HG02884 (cell line): ENCODE results near the gene CNTN5.
"Not testable (repeated sequence)": the region's sequence is repeated elsewhere in the genome, so short reads cannot be mapped to it uniquely, and the experiment has no call there.

Experiments
- ATAC-seq: cut with Tn5 transposase; IDR thresholded peaks from one replicate; pipeline ENCODE4 v1.9.1; 2021; ENCODE audit warnings: mild to moderate bottlenecking, moderate library complexity; ENCODE audit not compliant: unreplicated experiment

The CNTN5 gene

GRCh38 chr11:99020352-99021225 lies at the start of gene CNTN5:
TSS of gene CNTN5 (plus strand) at chr11:99020949.
- ATAC-seq = no peak

GRCh38 chr11:98979205-98979604 lies 41.5 kb upstream of the CNTN5 start:
- no peak for ATAC-seq

GRCh38 chr11:99015634-99016454 lies 4.9 kb upstream of the CNTN5 start:
- ATAC-seq = no peak

- no peak for ATAC-seq
Measured at GRCh38 chr11:99019696-99020095, 1.1 kb upstream of the CNTN5 start.

- no peak for ATAC-seq
Measured at GRCh38 chr11:99037057-99037456, 16.3 kb downstream of the CNTN5 start.

- ATAC-seq = no peak
Measured at GRCh38 chr11:99063331-99063730, 42.6 kb downstream of the CNTN5 start.

- no peak for ATAC-seq
Measured at GRCh38 chr11:99065121-99065520, 44.4 kb downstream of the CNTN5 start.

- no peak for ATAC-seq
Measured at GRCh38 chr11:99066618-99067317, 46.0 kb downstream of the CNTN5 start.

GRCh38 chr11:99068832-99069231 lies 48.1 kb downstream of the CNTN5 start:
- ATAC-seq = no peak

- ATAC-seq = peak; percentile 79
Measured at GRCh38 chr11:99069856-99070444, 49.2 kb downstream of the CNTN5 start.

GRCh38 chr11:99079576-99079975 lies 58.8 kb downstream of the CNTN5 start:
- ATAC-seq = no peak

- ATAC-seq = no peak
Measured at GRCh38 chr11:99080154-99080553, 59.4 kb downstream of the CNTN5 start.

GRCh38 chr11:99098258-99098657 lies 77.5 kb downstream of the CNTN5 start:
- ATAC-seq = no peak

GRCh38 chr11:99098751-99099150 lies 78.0 kb downstream of the CNTN5 start:
- peak; percentile 74 for ATAC-seq

- no peak for ATAC-seq
Measured at GRCh38 chr11:99117603-99118002, 96.9 kb downstream of the CNTN5 start.

GRCh38 chr11:99133862-99134261 lies 113.1 kb downstream of the CNTN5 start:
- not testable (repeated sequence) for ATAC-seq

- no peak for ATAC-seq
Measured at GRCh38 chr11:99135508-99135907, 114.8 kb downstream of the CNTN5 start.

GRCh38 chr11:99142237-99142636 lies 121.5 kb downstream of the CNTN5 start:
- no peak for ATAC-seq

- ATAC-seq = no peak
Measured at GRCh38 chr11:99148352-99148751, 127.6 kb downstream of the CNTN5 start.

- ATAC-seq = no peak
Measured at GRCh38 chr11:99154277-99154676, 133.5 kb downstream of the CNTN5 start.

- ATAC-seq = no peak
Measured at GRCh38 chr11:99160447-99160846, 139.7 kb downstream of the CNTN5 start.
